HG02973 (cell line): ENCODE results near the gene IVNS1ABP.
"Not testable (repeated sequence)": the region's sequence is repeated elsewhere in the genome, so short reads cannot be mapped to it uniquely, and the experiment has no call there.

Experiments
- ATAC-seq: cut with Tn5 transposase; IDR thresholded peaks from one replicate; pipeline ENCODE4 v1.9.1; 2021; ENCODE audit warnings: moderate library complexity; ENCODE audit not compliant: unreplicated experiment

Gene IVNS1ABP

DNA sequence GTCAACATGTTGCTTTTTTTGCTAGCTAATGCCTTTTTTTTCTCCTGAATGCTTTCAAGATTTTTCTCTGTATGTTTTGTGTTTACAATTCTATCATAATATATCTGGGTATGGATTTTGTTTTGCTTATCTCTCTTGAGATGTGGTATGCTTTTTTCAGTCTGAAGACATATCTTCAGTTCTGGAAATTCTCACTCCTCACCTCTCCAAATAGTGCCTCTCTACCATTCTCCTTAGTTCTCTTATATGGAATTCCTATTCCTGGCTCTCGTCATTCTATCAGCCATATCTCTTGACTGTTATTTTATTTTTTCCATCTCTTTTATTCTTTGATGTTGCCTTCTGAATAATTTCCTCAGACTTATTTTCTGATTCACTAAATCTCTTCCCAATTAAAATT is 58.4 kb downstream of the IVNS1ABP start:
- no peak for ATAC-seq

- no peak for ATAC-seq
Measured at GRCh38 chr1:185257950-185258208, 59.2 kb downstream of the IVNS1ABP start.

- ATAC-seq = not testable (repeated sequence)
Measured at GRCh38 chr1:185257116-185257949, 59.7 kb downstream of the IVNS1ABP start.

DNA sequence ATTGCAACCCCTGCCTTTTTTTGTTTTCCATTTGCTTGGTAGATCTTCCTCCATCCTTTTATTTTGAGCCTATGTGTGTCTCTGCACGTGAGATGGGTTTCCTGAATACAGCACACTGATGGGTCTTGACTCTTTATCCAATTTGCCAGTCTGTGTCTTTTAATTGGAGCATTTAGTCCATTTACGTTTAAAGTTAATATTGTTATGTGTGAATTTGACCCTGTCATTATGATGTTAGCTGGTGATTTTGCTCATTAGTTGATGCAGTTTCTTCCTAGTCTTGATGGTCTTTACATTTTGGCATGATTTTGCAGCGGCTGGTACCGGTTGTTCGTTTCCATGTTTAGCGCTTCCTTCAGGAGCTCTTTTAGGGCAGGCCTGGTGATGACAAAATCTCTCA is 61.4 kb downstream of the IVNS1ABP start:
- not testable (repeated sequence) for ATAC-seq

GRCh38 chr1:185252404-185252803 is 64.6 kb downstream of the IVNS1ABP start:
- not testable (repeated sequence) for ATAC-seq

GRCh38 chr1:185251928-185252327 is 65.1 kb downstream of the IVNS1ABP start:
- not testable (repeated sequence) for ATAC-seq

- no peak for ATAC-seq
Measured at GRCh38 chr1:185250063-185250462, 67.0 kb downstream of the IVNS1ABP start.

DNA sequence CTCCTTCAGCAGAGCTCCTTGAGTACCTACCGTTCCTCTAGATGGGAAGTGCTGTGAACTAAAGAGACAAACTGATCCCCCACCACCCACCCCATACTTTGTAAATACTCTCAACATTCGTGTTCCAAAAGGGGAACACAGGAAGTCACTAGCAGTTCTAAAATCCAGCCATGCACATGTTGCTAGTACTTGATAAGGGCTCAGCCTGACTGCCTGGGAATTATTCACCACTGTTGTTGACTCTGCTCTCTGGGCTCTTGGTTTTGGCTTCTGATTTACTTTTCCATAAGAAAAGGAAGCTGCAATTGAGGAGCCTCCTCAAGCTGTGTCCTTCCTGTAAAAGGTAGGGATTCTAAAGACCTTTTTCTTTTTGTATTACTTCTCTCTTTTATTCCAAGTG is 67.5 kb downstream of the IVNS1ABP start:
- no peak for ATAC-seq
